ENCODE results near the gene POLR1A.

DNA sequence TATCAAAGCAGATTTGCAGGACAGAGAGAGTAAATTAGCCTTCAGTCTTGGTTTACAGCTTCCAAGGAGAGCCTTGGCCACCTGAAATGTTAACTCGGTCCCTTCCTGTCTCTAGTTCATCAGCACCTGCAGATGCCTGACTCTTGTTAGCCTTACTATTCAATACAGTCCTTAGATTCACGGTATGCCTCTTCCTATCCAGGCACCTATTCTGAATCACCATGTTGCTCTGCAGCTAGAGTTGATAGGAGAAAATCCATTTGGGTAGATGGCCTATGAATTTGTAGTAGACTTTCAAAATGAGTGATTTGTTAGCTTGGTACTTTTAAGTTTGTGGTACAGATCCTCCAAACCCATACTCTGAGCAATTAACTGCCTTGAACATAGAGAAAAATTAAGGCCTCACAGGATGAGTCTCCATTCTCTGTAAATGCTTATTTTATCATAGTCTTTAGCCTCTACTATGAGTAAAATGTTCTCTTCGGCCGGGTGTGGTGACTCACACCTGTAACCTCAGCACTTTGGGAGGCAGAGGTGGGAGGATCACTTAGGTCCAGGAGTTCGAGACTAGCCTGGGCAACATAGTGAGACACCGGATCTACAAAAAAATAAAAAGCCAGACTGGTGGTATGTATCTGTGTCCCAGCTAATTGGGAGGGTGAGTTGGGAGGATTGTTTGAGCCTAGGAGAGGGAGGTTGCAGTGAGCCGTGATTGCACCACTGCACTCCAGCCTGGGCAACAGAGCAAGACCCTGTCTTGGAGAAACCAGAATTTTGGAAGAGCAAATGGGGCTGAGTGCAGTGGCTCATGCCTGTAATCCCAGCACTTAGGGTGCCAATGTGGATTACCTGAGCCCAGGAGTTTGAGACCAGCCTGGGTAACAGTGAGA, 33.3 kb upstream of the POLR1A start:
- TF ChIP-seq, protein P1, sequence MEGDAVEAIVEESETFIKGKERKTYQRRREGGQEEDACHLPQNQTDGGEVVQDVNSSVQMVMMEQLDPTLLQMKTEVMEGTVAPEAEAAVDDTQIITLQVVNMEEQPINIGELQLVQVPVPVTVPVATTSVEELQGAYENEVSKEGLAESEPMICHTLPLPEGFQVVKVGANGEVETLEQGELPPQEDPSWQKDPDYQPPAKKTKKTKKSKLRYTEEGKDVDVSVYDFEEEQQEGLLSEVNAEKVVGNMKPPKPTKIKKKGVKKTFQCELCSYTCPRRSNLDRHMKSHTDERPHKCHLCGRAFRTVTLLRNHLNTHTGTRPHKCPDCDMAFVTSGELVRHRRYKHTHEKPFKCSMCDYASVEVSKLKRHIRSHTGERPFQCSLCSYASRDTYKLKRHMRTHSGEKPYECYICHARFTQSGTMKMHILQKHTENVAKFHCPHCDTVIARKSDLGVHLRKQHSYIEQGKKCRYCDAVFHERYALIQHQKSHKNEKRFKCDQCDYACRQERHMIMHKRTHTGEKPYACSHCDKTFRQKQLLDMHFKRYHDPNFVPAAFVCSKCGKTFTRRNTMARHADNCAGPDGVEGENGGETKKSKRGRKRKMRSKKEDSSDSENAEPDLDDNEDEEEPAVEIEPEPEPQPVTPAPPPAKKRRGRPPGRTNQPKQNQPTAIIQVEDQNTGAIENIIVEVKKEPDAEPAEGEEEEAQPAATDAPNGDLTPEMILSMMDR (IDR thresholded peaks at IDR 0.05) = no peak
- no peak for TF ChIP-seq POLR2A (IDR thresholded peaks at IDR 0.05; ENCODE audit: low read depth)
